ENCODE data around the gene HAGH.

The HAGH gene

GRCh38 chr16:1828645-1829410, 2.2 kb upstream of the HAGH start:
- H3K9me3 Mint-ChIP-seq = no peaks in the 10 kb centered on the region
- peak overlapping the region; percentile 87 to 93 (median 87) for H3K4me3 Mint-ChIP-seq
- H3K27me3 Mint-ChIP-seq (ENCODE audit: low read depth) = peaks cover 3% of the 10 kb centered on the region

GRCh38 chr16:1825864-1826690, 548 bp downstream of the HAGH start:
- H3K4me1 Mint-ChIP-seq = peaks cover 24% of the 10 kb centered on the region
- H3K27ac Mint-ChIP-seq = peak overlapping the region in 1 of 3 experiments; percentile 24
- H3K4me3 Mint-ChIP-seq = peak overlapping the region; percentile 72 to 84 (median 82)
- no peak for TF ChIP-seq CTCF (IDR thresholded peaks at IDR 0.05; ENCODE audit: unreplicated experiment in 3 of 3)
- peaks cover 3% of the 10 kb centered on the region for H3K27me3 Mint-ChIP-seq (ENCODE audit: low read depth)
- no peaks in the 10 kb centered on the region for H3K9me3 Mint-ChIP-seq
- peaks cover 10% of the 10 kb centered on the region for H3K36me3 Mint-ChIP-seq (ENCODE audit: low read depth)

More at GRCh38 chr16:1828645-1829410, 2.2 kb upstream of the HAGH start:
- TF ChIP-seq CTCF (IDR thresholded peaks at IDR 0.05; ENCODE audit: unreplicated experiment in 3 of 3) = no peak
- Mint-ChIP-seq H3K4me1 (peaks cover 24% of the 10 kb centered on the region), H3K36me3 (ENCODE audit: low read depth) (peaks cover 15% of the 10 kb centered on the region), H3K27ac (peak overlapping the region in 2 of 3 experiments; percentile 14 to 87)

GRCh38 chr16:1825381-1825863, 1.2 kb downstream of the HAGH start:
- no peak for TF ChIP-seq CTCF (IDR thresholded peaks at IDR 0.05; ENCODE audit: unreplicated experiment in 3 of 3)
- Mint-ChIP-seq H3K9me3 (no peaks in the 10 kb centered on the region), H3K36me3 (ENCODE audit: low read depth) (peaks cover 5% of the 10 kb centered on the region), H3K27me3 (ENCODE audit: low read depth) (peaks cover 3% of the 10 kb centered on the region), H3K4me3 (peak overlapping the region; percentile 72 to 84 (median 82)), H3K4me1 (peaks cover 24% of the 10 kb centered on the region), H3K27ac (no peak overlapping the region)

- peaks cover 17% of the 10 kb centered on the region for H3K4me1 Mint-ChIP-seq
- no peaks in the 10 kb centered on the region for H3K36me3 Mint-ChIP-seq (ENCODE audit: low read depth)
These were observed 2.8 kb downstream of the HAGH start for GRCh38 chr16:1823821-1824220.

GRCh38 chr16:1822801-1823200, 3.8 kb downstream of the HAGH start:
- H3K36me3 Mint-ChIP-seq (ENCODE audit: low read depth) = no peaks in the 10 kb centered on the region
- TF ChIP-seq CTCF (IDR thresholded peaks at IDR 0.05; ENCODE audit: unreplicated experiment in 3 of 3) = no peak
- H3K27ac Mint-ChIP-seq = no peak overlapping the region
- no peak overlapping the region for H3K4me3 Mint-ChIP-seq
- H3K4me1 Mint-ChIP-seq = peaks cover 14% of the 10 kb centered on the region
- H3K9me3 Mint-ChIP-seq = no peaks in the 10 kb centered on the region
- peaks cover 3% of the 10 kb centered on the region for H3K27me3 Mint-ChIP-seq (ENCODE audit: low read depth)

More at GRCh38 chr16:1823821-1824220, 2.8 kb downstream of the HAGH start:
- Mint-ChIP-seq H3K27ac (peak overlapping the region in 2 of 3 experiments; percentile 63 to 66), H3K4me3 (peak overlapping the region; percentile 73 to 84 (median 82)), H3K9me3 (no peaks in the 10 kb centered on the region), H3K27me3 (ENCODE audit: low read depth) (peaks cover 3% of the 10 kb centered on the region)
- peak in 1 of 3 experiments; percentile 31 for TF ChIP-seq CTCF (IDR thresholded peaks at IDR 0.05; ENCODE audit: unreplicated experiment in 3 of 3)
